ENCODE measurements around the gene GAB3.
"Not testable (repeated sequence)": the region's sequence is repeated elsewhere in the genome, so short reads cannot be mapped to it uniquely, and the experiment has no call there.

The GAB3 gene

GRCh38 chrX:154654925-154655324, 96.0 kb downstream of the GAB3 start:
- no peak for DNase-seq

DNA sequence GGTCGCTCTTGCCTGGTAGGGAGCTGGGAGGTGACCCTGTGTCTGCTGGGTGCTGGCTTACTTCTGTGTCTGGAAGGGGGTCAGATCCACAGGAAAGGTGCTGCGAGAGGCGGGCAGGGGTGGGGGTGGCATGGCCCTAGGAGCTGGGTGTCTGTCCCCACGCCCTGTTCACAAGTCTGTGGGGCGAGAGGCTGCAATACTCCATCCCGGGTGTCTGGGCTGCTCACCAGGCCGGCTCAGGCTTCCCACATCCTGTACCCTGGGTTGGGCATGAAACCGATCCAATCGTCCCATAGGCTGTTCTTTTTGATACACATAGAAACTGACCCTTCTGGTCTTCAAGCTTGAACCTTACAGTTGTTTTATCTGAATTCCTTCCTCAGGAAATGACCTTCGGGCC, 96.5 kb downstream of the GAB3 start:
- no peak for DNase-seq

DNA sequence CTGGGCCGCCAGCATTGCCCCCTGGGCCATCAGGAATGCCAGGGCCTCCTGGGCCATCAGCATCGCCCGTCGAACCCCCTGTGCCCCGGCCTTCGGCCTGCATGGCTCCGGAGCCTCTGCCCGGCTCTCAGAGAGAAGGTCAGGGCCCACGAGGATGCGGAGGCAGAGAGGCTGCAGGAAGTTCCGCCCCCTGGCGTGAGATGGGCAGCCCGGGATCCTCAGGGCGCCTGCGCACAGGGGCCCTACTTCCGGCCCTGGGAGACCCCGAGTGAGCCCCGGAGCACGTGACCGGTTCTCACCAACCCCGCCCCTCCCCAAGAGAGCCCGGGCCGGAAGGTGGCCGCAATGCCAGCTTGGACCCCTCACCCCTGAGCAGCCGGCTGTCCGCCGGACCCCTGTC, 97.5 kb downstream of the GAB3 start, which contains the start of gene CTAG2:
Gene CTAG2, minus strand, starts transcription at position 167 of the 400 bp plus-strand sequence. Its CDS starts 64 bp downstream, at position 103.
- DNase-seq = not testable (repeated sequence)

DNA sequence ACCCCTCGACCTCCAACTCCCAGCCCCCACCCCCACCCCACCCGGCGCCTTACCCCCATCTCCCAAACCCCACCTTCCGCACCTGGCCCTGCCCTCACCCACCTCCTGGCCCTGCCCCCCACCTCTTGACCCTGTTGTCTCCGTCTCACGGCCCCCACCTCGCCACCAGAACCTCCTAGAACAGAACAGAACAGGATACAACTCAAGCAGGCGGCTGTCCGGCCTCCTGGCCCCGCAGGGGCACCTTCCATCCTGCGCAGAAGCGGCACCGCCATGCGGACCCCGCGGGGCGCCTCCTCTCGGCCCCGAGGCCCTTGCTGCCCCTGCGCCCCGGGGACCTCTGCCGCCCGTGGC, 97.9 kb downstream of the GAB3 start:
- DNase-seq = no peak

- DNase-seq = no peak
Measured at GRCh38 chrX:154652311-154653047, 98.4 kb downstream of the GAB3 start.

- DNase-seq = no peak
Measured at GRCh38 chrX:154650221-154650510, 100.7 kb downstream of the GAB3 start.

DNA sequence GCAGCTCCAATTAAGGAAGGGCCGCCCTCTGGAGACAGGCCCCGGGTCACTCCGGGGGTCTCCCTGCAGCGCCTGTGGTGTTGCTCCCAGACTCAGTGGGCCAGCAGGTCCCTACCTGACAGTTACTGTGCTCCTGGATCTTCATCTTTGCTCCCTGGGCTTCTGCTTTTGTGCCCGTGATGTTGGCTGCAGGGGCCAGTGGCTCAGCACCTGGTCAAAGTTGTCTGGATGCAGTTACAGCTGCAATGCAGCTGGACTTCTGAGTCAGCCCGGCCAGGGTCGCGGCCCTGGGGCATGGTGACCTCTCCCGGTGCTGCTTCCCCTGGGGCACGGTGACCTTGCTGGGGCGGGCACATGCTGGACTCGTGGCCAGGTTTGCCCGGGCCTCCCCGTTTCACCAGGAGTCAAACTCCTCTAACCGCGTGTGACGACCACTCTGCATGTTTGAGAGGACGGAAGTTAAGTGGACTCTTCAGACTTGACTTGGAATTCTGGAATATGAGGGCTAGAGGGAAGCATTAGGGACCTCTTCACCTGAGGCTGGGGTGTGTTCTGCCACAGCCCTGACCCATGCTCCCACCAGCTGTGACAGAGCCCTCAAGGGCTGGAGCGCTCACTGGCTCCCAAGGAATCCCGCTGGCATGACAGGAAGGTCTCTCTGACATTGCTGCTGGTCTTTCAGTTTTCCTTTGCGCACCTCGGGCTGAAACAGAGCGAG, 101.2 kb downstream of the GAB3 start:
- DNase-seq = no peak

DNA sequence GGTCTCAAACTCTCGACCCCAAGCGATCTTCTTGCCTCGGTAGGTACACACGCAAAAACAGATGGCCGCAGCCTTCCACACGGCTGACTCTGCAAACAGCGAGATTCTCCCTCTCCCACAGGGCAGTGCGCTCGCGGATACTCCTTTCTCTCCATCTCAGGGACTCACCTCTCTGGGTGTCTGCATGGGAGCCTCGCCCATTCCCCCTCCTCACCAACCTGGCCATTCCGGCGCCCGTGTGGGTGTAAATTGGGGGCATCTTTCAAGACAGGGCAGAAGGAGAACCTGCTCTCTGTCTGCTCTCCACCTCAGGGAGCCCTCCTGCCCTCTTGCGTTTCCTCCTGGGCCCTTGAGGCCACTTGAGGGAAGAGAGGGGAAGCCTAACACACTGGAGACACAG, 101.9 kb downstream of the GAB3 start:
- no peak for DNase-seq

DNA sequence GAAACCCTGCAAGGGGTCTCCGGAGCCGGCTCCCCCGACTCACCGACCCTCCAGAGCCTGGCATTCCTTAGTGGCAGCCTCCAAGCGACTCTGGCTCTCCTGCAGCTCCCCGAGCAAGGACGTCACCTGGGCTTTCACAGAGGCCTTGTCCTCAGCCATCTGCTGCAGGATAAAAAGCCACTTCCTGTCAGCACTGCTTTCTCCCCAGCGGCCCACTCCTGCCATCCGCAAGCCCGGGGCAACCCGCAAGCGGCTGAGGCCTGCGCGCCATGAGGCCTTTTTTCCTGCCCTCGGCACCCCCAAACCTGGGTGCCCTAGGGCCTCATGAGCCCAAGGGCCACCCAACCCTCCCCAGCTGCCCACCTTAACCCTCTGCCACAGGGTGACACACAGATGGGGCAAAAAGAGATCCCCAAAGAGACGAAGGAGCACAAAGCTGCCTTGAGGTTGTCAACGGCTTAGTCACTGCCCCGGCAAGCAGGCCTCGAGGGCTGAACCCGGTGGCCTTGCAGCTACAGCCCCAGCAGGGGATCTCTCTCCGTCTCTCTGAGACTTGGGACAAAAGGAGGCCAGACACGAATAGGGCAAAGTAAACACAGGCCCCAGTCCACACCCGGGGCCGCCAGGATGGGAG, 105.0 kb downstream of the GAB3 start:
- DNase-seq = not testable (repeated sequence)

GRCh38 chrX:154643708-154644107, 107.2 kb downstream of the GAB3 start:
- DNase-seq = not testable (repeated sequence)

- not testable (repeated sequence) for DNase-seq
Measured at GRCh38 chrX:154641740-154642139, 109.1 kb downstream of the GAB3 start.

- not testable (repeated sequence) for DNase-seq
Measured at GRCh38 chrX:154633661-154634060, 117.2 kb downstream of the GAB3 start.

GRCh38 chrX:154630949-154631348, 119.9 kb downstream of the GAB3 start:
- DNase-seq = not testable (repeated sequence)

GRCh38 chrX:154628960-154629359, 121.9 kb downstream of the GAB3 start:
- not testable (repeated sequence) for DNase-seq

Data from NK-92 treated with Interleukin-12 subunit alpha and Interleukin-12 subunit beta, amount 100 ng/mL, for 24 hours (cell line).